ENCODE measurements around the gene SLC24A5. TPM values are rescaled to one million over a fixed set of nuclear protein-coding genes. Genes with fewer than 3 reads are reported as not detected.

The SLC24A5 gene
- total and polyA plus RNA-seq, 2 donors (not counting 1 experiment from before 2014, with no cell fraction given) = not detected

- Histone ChIP-seq H3K9ac (ENCODE audit: low read length) (no peak within 1 kb of the TSS), H4K20me1 (ENCODE audit: control insufficient read depth, insufficient read depth, low read length, poor library complexity, severe bottlenecking) (no peaks in the 10 kb centered on the region), H3K79me2 (ENCODE audit: control insufficient read depth, insufficient read depth, low read length) (no peaks in the 10 kb centered on the region), H3K4me3 (ENCODE audit: control extremely low read depth in 1 of 5, extremely low read depth in 1 of 5, insufficient read depth in 1 of 5, low read depth in 2 of 5, low read length in 4 of 5) (no peak within 1 kb of the TSS), H2AFZ (ENCODE audit: insufficient read depth, low read depth, low read length, poor library complexity, severe bottlenecking) (no peak within 1 kb of the TSS), H3K27ac (ENCODE audit: low read length in 2 of 2) (no peak within 1 kb of the TSS), H3K36me3 (replicated peaks in 1 of 2; ENCODE audit: control extremely low read depth in 1 of 2, control insufficient read depth in 1 of 2, extremely low read depth in 1 of 2, insufficient read depth in 2 of 2, low read length in 1 of 2) (no peaks in the 10 kb centered on the region), H3K27me3 (replicated peaks in 1 of 4; ENCODE audit: control extremely low read depth in 1 of 4, control insufficient read depth in 3 of 4, insufficient read depth in 4 of 4, low read length in 3 of 4) (peaks cover 0 to 9% (median 4%) of the 10 kb centered on the region in 4 experiments), H3K9me3 (ENCODE audit: control extremely low read depth in 1 of 3, control insufficient read depth in 2 of 3, insufficient read depth in 1 of 3, low read length in 2 of 3) (peaks cover 0 to 3% (median 0%) of the 10 kb centered on the region in 3 donors), H3K4me1 (ENCODE audit: control insufficient read depth in 2 of 2, insufficient read depth in 2 of 2, low read length in 2 of 2) (no peaks in the 10 kb centered on the region), H3K4me2 (replicated peaks; ENCODE audit: low read depth, low read length, poor library complexity, severe bottlenecking) (no peak within 1 kb of the TSS)
- Mint-ChIP-seq H3K4me3 (no peak within 1 kb of the TSS), H3K27me3 (peaks cover 43% of the 10 kb centered on the region), H3K27ac (no peak within 1 kb of the TSS), H3K9me3 (ENCODE audit: insufficient read depth) (no peaks in the 10 kb centered on the region), H3K4me1 (peaks cover 2% of the 10 kb centered on the region)
- DNase-seq (no peak), ATAC-seq (ENCODE audit: low read depth) (no peak)
- ChIA-PET CTCF (no interaction called here), POLR2A (no interaction called here)
- 19% methylated on average over 28 of the region's 31 CpGs for WGBS (ENCODE audit: insufficient coverage)
- TF ChIP-seq EZH2 (IDR thresholded peaks at IDR 0.05; ENCODE audit: borderline replicate concordance, insufficient read depth, low read depth, low read length, poor library complexity, severe bottlenecking) = no peak
- TF ChIP-seq, protein P1, sequence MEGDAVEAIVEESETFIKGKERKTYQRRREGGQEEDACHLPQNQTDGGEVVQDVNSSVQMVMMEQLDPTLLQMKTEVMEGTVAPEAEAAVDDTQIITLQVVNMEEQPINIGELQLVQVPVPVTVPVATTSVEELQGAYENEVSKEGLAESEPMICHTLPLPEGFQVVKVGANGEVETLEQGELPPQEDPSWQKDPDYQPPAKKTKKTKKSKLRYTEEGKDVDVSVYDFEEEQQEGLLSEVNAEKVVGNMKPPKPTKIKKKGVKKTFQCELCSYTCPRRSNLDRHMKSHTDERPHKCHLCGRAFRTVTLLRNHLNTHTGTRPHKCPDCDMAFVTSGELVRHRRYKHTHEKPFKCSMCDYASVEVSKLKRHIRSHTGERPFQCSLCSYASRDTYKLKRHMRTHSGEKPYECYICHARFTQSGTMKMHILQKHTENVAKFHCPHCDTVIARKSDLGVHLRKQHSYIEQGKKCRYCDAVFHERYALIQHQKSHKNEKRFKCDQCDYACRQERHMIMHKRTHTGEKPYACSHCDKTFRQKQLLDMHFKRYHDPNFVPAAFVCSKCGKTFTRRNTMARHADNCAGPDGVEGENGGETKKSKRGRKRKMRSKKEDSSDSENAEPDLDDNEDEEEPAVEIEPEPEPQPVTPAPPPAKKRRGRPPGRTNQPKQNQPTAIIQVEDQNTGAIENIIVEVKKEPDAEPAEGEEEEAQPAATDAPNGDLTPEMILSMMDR (IDR thresholded peaks at IDR 0.05) = no peak
- intact Hi-C loops (cut with micrococcal nuclease) = no loop called here
Measured at GRCh38 chr15:48191574-48192225, 70.9 kb downstream of the SLC24A5 start, which contains the start of gene CTXN2. CTXN2 (plus strand) TSS chr15:48191665; CDS start chr15:48201301, 9,636 bp downstream.

Other genes with a start within 250 kb of the SLC24A5 start
- 34.3 and 36.3 TPM in 2 replicates for gene MYEF2, start 57.3 kb downstream of the SLC24A5 start, total RNA-seq
- gene MYEF2, start 57.3 kb downstream of the SLC24A5 start, polyA plus RNA-seq = 3.9 and 14.1 TPM in 2 replicates
- gene CTXN2, start 70.7 kb downstream of the SLC24A5 start, total RNA-seq = 0.10 TPM in 1 of 2 replicates, not detected in the other
- gene CTXN2, start 70.7 kb downstream of the SLC24A5 start, polyA plus RNA-seq = not detected in 2 replicates
- gene SLC12A1, start 85.3 kb downstream of the SLC24A5 start, total RNA-seq = not detected in 2 replicates
- gene SLC12A1, start 85.3 kb downstream of the SLC24A5 start, polyA plus RNA-seq = not detected in 2 replicates
- gene DUT, start 210.4 kb downstream of the SLC24A5 start, total RNA-seq = 84.7 and 89.8 TPM in 2 replicates
- gene DUT, start 210.4 kb downstream of the SLC24A5 start, polyA plus RNA-seq = 59.5 and 69.3 TPM in 2 replicates

Data from B cell (primary cell).